GM23248 (cell line): ENCODE results near the gene EXOSC1. TPM values are rescaled to one million over a fixed set of nuclear protein-coding genes. Genes with fewer than 3 reads are reported as not detected.
A peak's percentile ranks its signal among the peaks of the same experiment; 100 is the strongest.

ENCODE experiments used
- DNase-seq: peaks from one replicate; pipeline ENCODE4 v3.0.0-alpha.2; 2015
- H2AFZ ChIP-seq: fragments of 200-600 bp; sonication (generic); 2 replicates; pipeline ENCODE4 v1.6.1; 2016; ENCODE audit warnings: antibody characterized with exemption
- H3F3A ChIP-seq: fragments of 200-600 bp; sonication (generic); 2 replicates; pipeline ENCODE4 v1.6.1; 2016; ENCODE audit warnings: mild to moderate bottlenecking, antibody characterized with exemption, mixed run types; ENCODE audit not compliant: insufficient read depth
- H3K27ac ChIP-seq: fragments of 200-600 bp; sonication (generic); 2 replicates; pipeline ENCODE4 v1.5.1; 2016; ENCODE audit warnings: mild to moderate bottlenecking
- H3K27me3 ChIP-seq: fragments of 200-600 bp; sonication (generic); replicated peaks from 2 replicates; pipeline ENCODE4 v1.6.1; 2016; ENCODE audit warnings: mild to moderate bottlenecking; ENCODE audit not compliant: insufficient read depth
- H3K36me3 ChIP-seq: fragments of 200-600 bp; sonication (generic); 2 replicates; pipeline ENCODE4 v1.6.1; 2016; ENCODE audit warnings: low read depth, mild to moderate bottlenecking
- H3K4me1 ChIP-seq: fragments of 200-600 bp; sonication (generic); 2 replicates; pipeline ENCODE4 v1.6.1; 2016; ENCODE audit warnings: mild to moderate bottlenecking; ENCODE audit not compliant: insufficient read depth
- H3K4me2 ChIP-seq: fragments of 200-600 bp; sonication (generic); one replicate; pipeline ENCODE4 v1.6.1; 2016; ENCODE audit warnings: mild to moderate bottlenecking; ENCODE audit not compliant: unreplicated experiment
- H3K4me3 ChIP-seq: fragments of 200-600 bp; sonication (generic); 2 replicates; pipeline ENCODE4 v1.5.1; 2016; ENCODE audit warnings: mild to moderate bottlenecking
- H3K79me2 ChIP-seq: fragments of 200-600 bp; sonication (generic); 2 replicates; pipeline ENCODE4 v1.6.1; 2016; ENCODE audit warnings: mild to moderate bottlenecking; ENCODE audit not compliant: insufficient read depth
- H3K9ac ChIP-seq: fragments of 200-600 bp; sonication (generic); 2 replicates; pipeline ENCODE4 v1.6.1; 2016; ENCODE audit warnings: mild to moderate bottlenecking
- H3K9me2 ChIP-seq: fragments of 200-600 bp; sonication (generic); 2 replicates; pipeline ENCODE4 v1.6.1; 2016; ENCODE audit warnings: mixed run types, mild to moderate bottlenecking, moderate library complexity; ENCODE audit not compliant: insufficient read depth
- H3K9me3 ChIP-seq: fragments of 200-600 bp; sonication (generic); one replicate; pipeline ENCODE4 v1.6.1; 2017; ENCODE audit warnings: low read depth
- H4K20me1 ChIP-seq: fragments of 200-600 bp; sonication (generic); 2 replicates; pipeline ENCODE4 v1.6.0; 2016; ENCODE audit not compliant: insufficient read depth
- EZH2 ChIP-seq: fragments of 200-600 bp; sonication (generic); IDR thresholded peaks from 2 replicates; pipeline ENCODE4 v1.6.1; 2018; ENCODE audit warnings: antibody characterized with exemption, mild to moderate bottlenecking; ENCODE audit not compliant: insufficient read depth, poor library complexity, severe bottlenecking
- EZH2phosphoT487 ChIP-seq: fragments of 200-600 bp; sonication (generic); IDR thresholded peaks from 2 replicates; pipeline ENCODE4 v1.6.1; 2018; ENCODE audit warnings: antibody characterized with exemption, moderate library complexity, mild to moderate bottlenecking, low read depth; ENCODE audit not compliant: insufficient read depth
- WGBS, 2 experiments: methylation state at CpG; one replicate each; pipeline ENCODE4 v1.1.6; 2015 to 2017; ENCODE audit warnings: low lambda C conversion rate in 2 of 2, low coverage in 1 of 2; ENCODE audit errors: missing lambda C conversion rate in 2 of 2; 5-methylcytosine and 5-hydroxymethylcytosine counted together
- in situ Hi-C: fragments of 300-500 bp; cut with MboI; formaldehyde crosslinking; loops from 2 replicates; pipeline ENCODE4 v1.15.0; 2020
- polyA plus RNA-seq: library from polyadenylated mRNA; unstranded; fragments of >200 nt; fragmentation: Nextera tagmentation; extraction: Ambion mirVana; gene quantifications from 2 replicates; pipeline ENCODE4 v1.2.1, GENCODE V29; 2016
- total RNA-seq: library from RNA; depleted of rRNA; stranded (reverse); fragments of >200 nt; shearing (Covaris generic); gene quantifications from 2 replicates; pipeline ENCODE4 v1.2.3, GENCODE V29; 2014

The EXOSC1 gene
- total and polyA plus RNA-seq, 2 experiments from 2014 or later = 46.8 to 56.6 TPM

DNA sequence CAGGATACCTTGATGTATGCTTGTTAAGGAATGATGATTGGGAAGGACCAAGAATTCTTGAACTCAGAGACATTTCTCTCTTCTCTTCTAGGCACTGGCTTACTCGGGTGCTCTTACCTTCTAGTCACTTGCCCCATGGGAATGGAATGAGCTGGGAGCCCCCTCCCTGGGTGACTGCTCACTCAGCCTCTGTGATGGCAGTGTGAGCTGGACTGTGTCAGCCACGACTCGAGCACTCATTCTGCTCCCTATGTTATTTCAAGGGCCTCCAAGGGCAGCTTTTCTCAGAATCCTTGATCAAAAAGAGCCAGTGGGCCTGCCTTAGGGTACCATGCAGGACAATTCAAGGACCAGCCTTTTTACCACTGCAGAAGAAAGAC is 10.9 kb upstream of the EXOSC1 start:
- no peak overlapping the region for H2AFZ ChIP-seq
- WGBS, 2 experiments = 41 to 42% methylated on average over 3 of the region's 3 CpGs
- peaks cover 49% of the 10 kb centered on the region for H3F3A ChIP-seq
- no peak overlapping the region for H3K4me3 ChIP-seq
- TF ChIP-seq EZH2phosphoT487 = no peak
- TF ChIP-seq EZH2 = no peak
- H3K4me2 ChIP-seq = no peak overlapping the region
- H3K9me3 ChIP-seq = no peaks in the 10 kb centered on the region
- H3K27me3 ChIP-seq = no peaks in the 10 kb centered on the region
- in situ Hi-C loops = no loop called here
- peaks cover 69% of the 10 kb centered on the region for H3K36me3 ChIP-seq
- peak overlapping the region; percentile 32; the same call in 1 of the 2 replicates for H3K27ac ChIP-seq
- no peak for DNase-seq
- no peaks in the 10 kb centered on the region for H3K9me2 ChIP-seq
- H4K20me1 ChIP-seq = no peaks in the 10 kb centered on the region
- H3K9ac ChIP-seq = no peak overlapping the region
- H3K4me1 ChIP-seq = no peaks in the 10 kb centered on the region
- H3K79me2 ChIP-seq = peaks cover 40% of the 10 kb centered on the region

DNA sequence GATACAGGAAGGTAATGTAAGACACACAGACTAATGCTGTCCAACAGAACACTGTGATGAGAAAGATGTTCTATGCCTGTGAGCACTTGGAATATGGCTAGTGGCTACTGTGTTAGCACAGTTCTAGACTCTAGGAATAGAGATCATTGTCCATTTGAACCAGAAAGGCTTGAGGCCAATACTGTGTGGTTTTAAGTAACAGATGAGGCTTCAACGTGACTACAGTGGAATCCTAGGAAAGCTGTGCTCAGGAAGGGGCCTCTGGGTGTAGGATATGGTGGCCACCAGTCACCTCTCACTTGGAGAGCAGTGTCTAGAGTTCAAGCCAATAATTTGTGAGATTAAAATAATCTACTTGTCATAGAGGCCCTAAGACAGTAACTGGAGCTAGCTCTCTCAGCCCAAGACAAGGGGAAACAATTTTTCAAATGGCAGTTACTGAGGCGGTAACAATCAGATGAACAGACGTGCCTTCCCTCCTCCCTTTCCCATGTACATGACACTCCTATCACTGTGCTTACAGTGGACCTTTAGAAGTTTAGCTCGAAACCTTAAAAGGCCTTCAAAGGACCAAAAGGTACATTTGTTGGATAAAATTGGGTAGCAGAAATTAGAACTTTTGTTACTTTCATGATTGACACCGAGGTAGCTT is 10.4 kb upstream of the EXOSC1 start:
- no peak for DNase-seq
- Histone ChIP-seq H3K9ac (no peak overlapping the region), H3K79me2 (peaks cover 45% of the 10 kb centered on the region), H4K20me1 (no peaks in the 10 kb centered on the region), H3F3A (peaks cover 49% of the 10 kb centered on the region), H3K4me2 (no peak overlapping the region), H3K9me3 (no peaks in the 10 kb centered on the region), H3K36me3 (peaks cover 69% of the 10 kb centered on the region), H3K4me3 (no peak overlapping the region), H3K4me1 (0 out of 2 replicates have a peak, but pooled peaks cover under 1% of the 10 kb centered on the region), H2AFZ (no peak overlapping the region), H3K9me2 (no peaks in the 10 kb centered on the region), H3K27me3 (no peaks in the 10 kb centered on the region), H3K27ac (peak overlapping the region; percentile 32)
- in situ Hi-C loops = no loop called here
- TF ChIP-seq EZH2phosphoT487 (no peak), EZH2 (no peak)
- WGBS, 2 experiments = 49 to 53% methylated on average over 5 of the region's 5 CpGs

- DNase-seq = peak; percentile 58
- no peaks in the 10 kb centered on the region for H3K27me3 ChIP-seq
- no peak overlapping the region for H2AFZ ChIP-seq
- in situ Hi-C loops = no loop called here
- no peak overlapping the region for H3K27ac ChIP-seq
- TF ChIP-seq EZH2 (no peak), EZH2phosphoT487 (no peak)
- peaks cover 60% of the 10 kb centered on the region for H3K79me2 ChIP-seq
- H3K4me1 ChIP-seq = 0 out of 2 replicates have a peak, but pooled peaks cover 7% of the 10 kb centered on the region
- H4K20me1 ChIP-seq = no peaks in the 10 kb centered on the region
- peaks cover 55% of the 10 kb centered on the region for H3K36me3 ChIP-seq
- no peaks in the 10 kb centered on the region for H3K9me2 ChIP-seq
- 57 to 65% methylated on average over 3 of the region's 3 CpGs for WGBS, 2 experiments
- no peak overlapping the region for H3K4me2 ChIP-seq
- H3K4me3 ChIP-seq = no peak overlapping the region
- no peak overlapping the region for H3K9ac ChIP-seq
- H3K9me3 ChIP-seq = no peaks in the 10 kb centered on the region
- H3F3A ChIP-seq = peaks cover 37% of the 10 kb centered on the region
These were observed 8.7 kb upstream of the EXOSC1 start for GRCh38 chr10:97454330-97455036.

- Histone ChIP-seq H3K9ac (no peak overlapping the region), H3K36me3 (peaks cover 38% of the 10 kb centered on the region), H3K4me3 (no peak overlapping the region), H3F3A (peaks cover 27% of the 10 kb centered on the region), H3K27ac (no peak overlapping the region), H3K79me2 (peaks cover 81% of the 10 kb centered on the region), H3K9me3 (no peaks in the 10 kb centered on the region), H3K4me1 (peaks cover 17% of the 10 kb centered on the region; the same call in 1 of the 2 replicates), H4K20me1 (no peaks in the 10 kb centered on the region), H2AFZ (no peak overlapping the region), H3K9me2 (no peaks in the 10 kb centered on the region), H3K4me2 (no peak overlapping the region), H3K27me3 (no peaks in the 10 kb centered on the region)
- TF ChIP-seq EZH2 (no peak), EZH2phosphoT487 (no peak)
- WGBS, 2 experiments = 85 to 87% methylated on average over 6 of the region's 6 CpGs
- in situ Hi-C loops = no loop called here
- no peak for DNase-seq
These were observed 6.5 kb upstream of the EXOSC1 start for GRCh38 chr10:97452352-97452751.
